ENCODE results near the gene RAMACL. TPM values are rescaled to one million over a fixed set of nuclear protein-coding genes. Genes with fewer than 3 reads are reported as not detected.

RAMACL gene
- total and polyA plus RNA-seq, 7 donors: 0.17 to 1.3 (median 0.48) TPM

GRCh38 chr6:166618866-166619761 is 32.6 kb upstream of the RAMACL start:
- intact Hi-C loops (cut with DNase I): loop anchor here in 1 of 2 donors (5.0 kb wide), 1 partner anchor 62 kb away; no protein-coding TSS in a partner anchor
- TF ChIP-seq, protein P1, sequence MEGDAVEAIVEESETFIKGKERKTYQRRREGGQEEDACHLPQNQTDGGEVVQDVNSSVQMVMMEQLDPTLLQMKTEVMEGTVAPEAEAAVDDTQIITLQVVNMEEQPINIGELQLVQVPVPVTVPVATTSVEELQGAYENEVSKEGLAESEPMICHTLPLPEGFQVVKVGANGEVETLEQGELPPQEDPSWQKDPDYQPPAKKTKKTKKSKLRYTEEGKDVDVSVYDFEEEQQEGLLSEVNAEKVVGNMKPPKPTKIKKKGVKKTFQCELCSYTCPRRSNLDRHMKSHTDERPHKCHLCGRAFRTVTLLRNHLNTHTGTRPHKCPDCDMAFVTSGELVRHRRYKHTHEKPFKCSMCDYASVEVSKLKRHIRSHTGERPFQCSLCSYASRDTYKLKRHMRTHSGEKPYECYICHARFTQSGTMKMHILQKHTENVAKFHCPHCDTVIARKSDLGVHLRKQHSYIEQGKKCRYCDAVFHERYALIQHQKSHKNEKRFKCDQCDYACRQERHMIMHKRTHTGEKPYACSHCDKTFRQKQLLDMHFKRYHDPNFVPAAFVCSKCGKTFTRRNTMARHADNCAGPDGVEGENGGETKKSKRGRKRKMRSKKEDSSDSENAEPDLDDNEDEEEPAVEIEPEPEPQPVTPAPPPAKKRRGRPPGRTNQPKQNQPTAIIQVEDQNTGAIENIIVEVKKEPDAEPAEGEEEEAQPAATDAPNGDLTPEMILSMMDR (IDR thresholded peaks at IDR 0.05): no peak

GRCh38 chr6:166618251-166618650 is 31.8 kb upstream of the RAMACL start:
- DNase-seq: no peak
- intact Hi-C loops (cut with DNase I): loop anchor here in 1 of 2 donors (5.0 kb wide), 1 partner anchor 61 kb away; no protein-coding TSS in a partner anchor
- Histone ChIP-seq H3K36me3 (ENCODE audit: insufficient read depth in 1 of 2, low read depth in 1 of 2) (peaks cover 0 to 7% of the 10 kb centered on the region in 2 donors), H3K27ac (no peak overlapping the region), H3K4me3 (no peak overlapping the region), H3K9me3 (no peaks in the 10 kb centered on the region), H3K27me3 (ENCODE audit: insufficient read depth in 3 of 3, low read length in 2 of 3) (no peaks in the 10 kb centered on the region), H3K4me1 (peaks cover 62% of the 10 kb centered on the region)
- TF ChIP-seq, protein P1 (IDR thresholded peaks at IDR 0.05): no peak
- no peak for ATAC-seq
- whole genome bisulfite sequencing, 3 donors: 91 to 97% (median 96%) methylated on average over 4 of the region's 4 CpGs

More at GRCh38 chr6:166618866-166619761, 32.6 kb upstream of the RAMACL start:
- Histone ChIP-seq H3K27me3 (ENCODE audit: insufficient read depth in 3 of 3, low read length in 2 of 3) (no peaks in the 10 kb centered on the region), H3K36me3 (ENCODE audit: insufficient read depth in 1 of 2, low read depth in 1 of 2) (peaks cover 0 to 7% of the 10 kb centered on the region in 2 donors), H3K27ac (peak overlapping the region; percentile 66), H3K4me3 (no peak overlapping the region), H3K4me1 (peaks cover 65% of the 10 kb centered on the region), H3K9me3 (no peaks in the 10 kb centered on the region)
- WGBS, 3 donors: 94 to 96% (median 94%) methylated on average over 27 of the region's 27 CpGs
- DNase-seq: no peak
- no peak for ATAC-seq

DNA sequence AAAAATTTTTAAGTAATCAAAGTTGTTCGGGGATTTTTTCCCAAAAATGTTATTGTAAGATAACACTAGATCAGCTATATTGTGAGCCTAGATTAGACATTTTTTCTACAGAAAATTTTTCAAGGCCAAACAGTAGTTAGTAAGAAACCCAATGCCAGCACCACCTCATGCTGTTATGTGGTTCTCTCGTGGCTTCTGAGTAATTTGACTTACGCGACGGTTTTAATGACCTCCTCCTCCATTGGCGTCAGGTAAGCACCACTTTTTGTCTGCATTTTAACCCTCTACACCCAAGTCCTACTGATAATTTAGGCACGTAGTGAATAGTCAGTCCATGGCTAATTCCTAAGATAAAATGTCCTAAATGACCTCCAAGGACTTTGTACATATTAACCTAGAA is 30.9 kb upstream of the RAMACL start:
- peaks cover 67% of the 10 kb centered on the region for H3K4me1 ChIP-seq
- intact Hi-C loops (cut with DNase I): loop anchor here in 1 of 2 donors (5.0 kb wide), 1 partner anchor 60 kb away; no protein-coding TSS in a partner anchor

DNA sequence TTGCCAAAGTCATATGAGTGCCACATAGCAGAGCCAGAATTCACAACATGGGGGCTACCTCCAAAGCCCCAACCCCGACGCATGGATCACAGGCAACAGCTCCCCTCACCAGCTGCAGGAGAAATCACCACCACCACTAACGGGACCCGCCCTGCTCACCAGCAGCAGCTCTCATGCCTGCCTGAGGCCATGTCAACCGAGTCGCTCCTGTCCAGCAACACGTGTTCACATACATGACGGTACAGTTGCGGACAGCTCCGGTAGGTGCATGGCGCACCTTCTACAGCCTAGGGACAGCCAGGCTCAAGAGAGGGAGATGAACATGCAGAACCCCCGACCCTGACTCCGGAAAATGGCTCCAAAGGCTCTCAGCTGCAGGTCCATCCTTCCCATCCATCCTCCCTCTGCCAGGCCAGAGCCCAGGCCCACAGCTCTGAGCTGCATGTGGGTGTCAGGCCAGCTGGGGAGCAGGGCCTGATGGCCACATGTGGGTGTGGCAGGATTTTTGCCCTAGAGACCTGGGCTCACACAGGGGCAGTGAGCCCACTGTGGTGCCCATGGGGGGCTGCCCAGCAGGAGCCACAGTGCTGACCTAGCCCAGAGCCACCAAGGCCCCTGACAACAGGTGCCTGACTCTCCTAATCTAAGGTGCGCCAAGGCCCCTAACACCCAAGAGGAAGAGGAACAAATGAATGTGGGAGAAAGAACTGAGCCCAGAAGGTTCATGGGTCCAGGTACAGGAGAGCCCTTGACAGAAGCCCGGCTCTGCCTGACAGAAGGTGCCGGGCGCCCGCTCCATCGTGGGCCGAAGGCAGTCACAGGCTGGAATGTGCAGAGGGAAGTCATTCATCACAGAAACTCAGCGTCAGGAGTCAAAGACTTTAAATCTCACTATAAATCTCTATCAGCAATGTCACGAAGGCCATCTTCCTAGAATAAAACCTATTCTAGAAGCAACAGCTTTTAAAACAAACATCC is 30.1 kb upstream of the RAMACL start:
- Histone ChIP-seq H3K4me3 (no peak overlapping the region), H3K4me1 (peaks cover 74% of the 10 kb centered on the region), H3K9me3 (no peaks in the 10 kb centered on the region), H3K36me3 (ENCODE audit: insufficient read depth in 1 of 2, low read depth in 1 of 2) (peaks cover 0 to 7% of the 10 kb centered on the region in 2 donors), H3K27me3 (ENCODE audit: insufficient read depth in 3 of 3, low read length in 2 of 3) (no peaks in the 10 kb centered on the region), H3K27ac (no peak overlapping the region)
- DNase-seq (no peak), ATAC-seq (no peak)
- 93 to 95% (median 94%) methylated on average over 22 of the region's 22 CpGs for WGBS, 3 donors
- TF ChIP-seq, protein P1 (IDR thresholded peaks at IDR 0.05): no peak
- intact Hi-C loops (cut with DNase I): loop anchor here in 1 of 2 donors (5.0 kb wide), 1 partner anchor 59 kb away; no protein-coding TSS in a partner anchor

More for the DNA sequence above, 30.9 kb upstream of the RAMACL start:
- TF ChIP-seq, protein P1 (IDR thresholded peaks at IDR 0.05): no peak
- 84 to 86% (median 85%) methylated on average over 7 of the region's 7 CpGs for WGBS, 3 donors
- Histone ChIP-seq H3K9me3 (no peaks in the 10 kb centered on the region), H3K4me3 (no peak overlapping the region), H3K27ac (no peak overlapping the region), H3K27me3 (ENCODE audit: insufficient read depth in 3 of 3, low read length in 2 of 3) (no peaks in the 10 kb centered on the region), H3K36me3 (ENCODE audit: insufficient read depth in 1 of 2, low read depth in 1 of 2) (peaks cover 0 to 7% of the 10 kb centered on the region in 2 donors)
- ATAC-seq (no peak), DNase-seq (no peak)

Measured in psoas muscle (tissue), 8 donors.